ENCODE data around the gene MPDZ. TPM values are rescaled to one million over a fixed set of nuclear protein-coding genes. Genes with fewer than 3 reads are reported as not detected.

The MPDZ gene
- total and polyA plus RNA-seq, 10 donors: 3.8 to 42.8 (median 26.8) TPM

GRCh38 chr9:13149454-13149853 is 130.0 kb downstream of the MPDZ start:
- H3K36me3 ChIP-seq: peaks cover 0 to 4% (median 0%) of the 10 kb centered on the region in 6 donors

GRCh38 chr9:13146840-13147239 is 132.7 kb downstream of the MPDZ start:
- Histone ChIP-seq H3K36me3 (peaks cover 0 to 4% (median 0%) of the 10 kb centered on the region in 6 donors), H3K27me3 (replicated peaks in 1 of 7) (no peaks in the 10 kb centered on the region), H3K4me3 (no peak overlapping the region), H3K4me1 (no peaks in the 10 kb centered on the region), H3K27ac (no peak overlapping the region), H3K9me3 (no peaks in the 10 kb centered on the region)
- no peak for DNase-seq
- 80 to 92% (median 87%) methylated on average over 4 of the region's 4 CpGs for WGBS, 5 donors
- intact Hi-C loops (cut with DNase I; ENCODE audit: low total_unique reads): no loop called here
- TF ChIP-seq POLR2AphosphoS5 (IDR thresholded peaks at IDR 0.05): no peak
- TF ChIP-seq POLR2A (IDR thresholded peaks at IDR 0.05): no peak
- no peak for TF ChIP-seq CTCF (IDR thresholded peaks at IDR 0.05 in 8 of 11, conservative IDR thresholded peaks at IDR 0.05 in 3 of 11)

More at GRCh38 chr9:13149454-13149853, 130.0 kb downstream of the MPDZ start:
- intact Hi-C loops (cut with DNase I; ENCODE audit: low total_unique reads): no loop called here
- no peak for DNase-seq
- Histone ChIP-seq H3K27ac (no peak overlapping the region), H3K27me3 (replicated peaks in 1 of 7) (no peaks in the 10 kb centered on the region), H3K4me1 (no peaks in the 10 kb centered on the region), H3K4me3 (no peak overlapping the region), H3K9me3 (no peaks in the 10 kb centered on the region)
- TF ChIP-seq CTCF (IDR thresholded peaks at IDR 0.05 in 8 of 11, conservative IDR thresholded peaks at IDR 0.05 in 3 of 11): no peak
- TF ChIP-seq POLR2AphosphoS5 (IDR thresholded peaks at IDR 0.05): no peak
- TF ChIP-seq POLR2A (IDR thresholded peaks at IDR 0.05): no peak

GRCh38 chr9:13145340-13145739 is 134.2 kb downstream of the MPDZ start:
- Histone ChIP-seq H3K4me3 (no peak overlapping the region), H3K36me3 (peaks cover 0 to 4% (median 0%) of the 10 kb centered on the region in 6 donors), H3K9me3 (no peaks in the 10 kb centered on the region), H3K27ac (no peak overlapping the region), H3K4me1 (no peaks in the 10 kb centered on the region), H3K27me3 (replicated peaks in 1 of 7) (no peaks in the 10 kb centered on the region)
- TF ChIP-seq POLR2A (IDR thresholded peaks at IDR 0.05) (no peak), POLR2AphosphoS5 (IDR thresholded peaks at IDR 0.05) (no peak), CTCF (IDR thresholded peaks at IDR 0.05 in 8 of 11, conservative IDR thresholded peaks at IDR 0.05 in 3 of 11) (no peak)
- DNase-seq: no peak
- intact Hi-C loops (cut with DNase I; ENCODE audit: low total_unique reads): no loop called here

DNA sequence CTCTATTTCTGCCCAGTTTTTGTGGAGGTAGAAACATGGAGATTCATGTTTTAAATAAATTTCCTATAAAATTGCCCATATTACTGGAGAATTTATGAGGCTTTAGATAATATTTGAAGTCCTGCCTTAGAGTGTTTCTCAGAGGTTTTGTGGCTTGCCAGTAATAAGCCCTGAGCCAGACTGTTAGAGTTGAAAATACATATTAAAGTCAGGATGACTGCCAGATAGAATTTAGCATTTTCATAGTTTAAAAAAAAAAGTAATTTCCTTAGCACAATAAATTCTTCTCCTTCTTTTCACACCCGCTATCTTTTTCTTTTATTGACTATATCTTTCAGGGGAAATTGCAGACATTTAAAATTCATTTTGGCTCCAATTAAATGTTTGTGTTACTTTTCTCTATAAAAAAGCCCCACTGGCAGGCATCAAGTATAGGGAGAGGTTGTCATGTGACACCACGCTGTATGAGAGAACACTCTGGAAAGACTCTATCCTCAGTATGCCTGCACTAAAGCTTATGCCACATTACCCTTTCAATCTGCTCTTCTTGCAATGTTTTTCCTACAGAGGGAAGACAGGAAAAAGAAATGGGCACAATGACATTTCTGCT is 135.2 kb downstream of the MPDZ start:
- H3K36me3 ChIP-seq: peaks cover 0 to 4% (median 0%) of the 10 kb centered on the region in 6 donors
- TF ChIP-seq CTCF (IDR thresholded peaks at IDR 0.05 in 8 of 11, conservative IDR thresholded peaks at IDR 0.05 in 3 of 11) (no peak), POLR2AphosphoS5 (IDR thresholded peaks at IDR 0.05) (no peak), POLR2A (IDR thresholded peaks at IDR 0.05) (no peak)
- no peak overlapping the region for H3K4me3 ChIP-seq
- DNase-seq: no peak
- intact Hi-C loops (cut with DNase I; ENCODE audit: low total_unique reads): no loop called here
- H3K9me3 ChIP-seq: no peaks in the 10 kb centered on the region
- no peak overlapping the region for H3K27ac ChIP-seq
- H3K4me1 ChIP-seq: no peaks in the 10 kb centered on the region
- 84 to 94% (median 89%) methylated on average over 2 of the region's 2 CpGs for WGBS, 5 donors
- H3K27me3 ChIP-seq (replicated peaks in 1 of 7): no peaks in the 10 kb centered on the region
